Activated T-helper 9 cell treated with anti-CD3 and anti-CD28 coated beads, Interleukin-2, amount 50 U/mL, for 16 hours (primary cell): Measurements from ENCODE around the gene NEURL1.

ENCODE experiments used
- DNase-seq: peaks from one replicate; pipeline ENCODE4 v3.0.0-alpha.2; 2020; ENCODE audit warnings: low read depth

Gene NEURL1, protein sequence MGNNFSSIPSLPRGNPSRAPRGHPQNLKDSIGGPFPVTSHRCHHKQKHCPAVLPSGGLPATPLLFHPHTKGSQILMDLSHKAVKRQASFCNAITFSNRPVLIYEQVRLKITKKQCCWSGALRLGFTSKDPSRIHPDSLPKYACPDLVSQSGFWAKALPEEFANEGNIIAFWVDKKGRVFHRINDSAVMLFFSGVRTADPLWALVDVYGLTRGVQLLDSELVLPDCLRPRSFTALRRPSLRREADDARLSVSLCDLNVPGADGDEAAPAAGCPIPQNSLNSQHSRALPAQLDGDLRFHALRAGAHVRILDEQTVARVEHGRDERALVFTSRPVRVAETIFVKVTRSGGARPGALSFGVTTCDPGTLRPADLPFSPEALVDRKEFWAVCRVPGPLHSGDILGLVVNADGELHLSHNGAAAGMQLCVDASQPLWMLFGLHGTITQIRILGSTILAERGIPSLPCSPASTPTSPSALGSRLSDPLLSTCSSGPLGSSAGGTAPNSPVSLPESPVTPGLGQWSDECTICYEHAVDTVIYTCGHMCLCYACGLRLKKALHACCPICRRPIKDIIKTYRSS

DNA sequence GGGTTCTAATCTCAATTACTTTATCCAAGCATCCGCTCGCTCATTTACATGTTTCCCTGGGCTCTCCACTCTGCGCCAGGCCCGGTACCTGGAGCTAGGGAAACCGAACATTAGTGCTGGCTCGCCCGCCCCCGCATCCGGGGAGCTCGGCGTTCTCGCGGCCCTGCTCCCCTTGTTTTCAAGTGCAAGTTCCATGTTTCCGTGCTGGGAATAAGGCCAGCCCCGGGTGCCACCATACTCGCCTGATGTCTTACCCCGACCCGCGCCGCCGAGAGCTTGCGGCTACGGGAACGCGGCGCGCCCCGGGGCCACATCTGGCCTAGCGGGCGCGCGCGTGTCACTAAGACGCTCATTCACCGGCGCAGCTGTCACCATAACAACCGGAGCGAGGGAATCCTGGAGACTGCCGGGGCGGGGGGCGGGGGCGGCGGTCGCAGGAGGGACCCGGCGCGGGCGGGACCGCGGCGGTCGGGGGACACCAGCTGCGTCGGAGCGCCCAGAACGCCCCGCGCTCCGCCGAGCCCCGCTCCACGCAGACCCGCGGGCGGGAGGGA, at the start of gene NEURL1:
TSS of gene NEURL1 (plus strand) at position 344 of the 554 bp plus-strand sequence. CDS start 683 bp downstream, outside the sequence.
- DNase-seq: no peak

DNA sequence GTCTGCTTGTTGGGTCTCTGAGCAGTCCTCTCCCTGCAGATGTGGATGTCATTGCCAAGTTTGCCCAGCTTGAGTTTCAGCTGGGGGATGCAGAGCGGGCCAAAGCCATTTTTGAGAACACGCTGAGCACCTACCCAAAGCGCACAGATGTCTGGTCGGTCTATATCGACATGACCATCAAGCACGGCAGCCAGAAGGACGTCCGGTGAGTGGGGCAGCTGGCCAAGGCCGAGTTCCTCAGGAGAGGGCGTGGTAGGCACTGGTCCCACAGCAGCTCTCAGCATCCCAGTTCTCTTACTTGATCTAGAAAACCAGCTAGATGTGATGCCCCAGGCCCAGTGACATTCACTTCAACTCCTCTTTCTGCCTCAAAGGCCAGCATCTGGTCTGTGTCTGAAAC, 49.0 kb upstream of the NEURL1 start:
- DNase-seq: no peak

- no peak for DNase-seq
Observed at GRCh38 chr10:103445366-103445765, 48.1 kb upstream of the NEURL1 start.

GRCh38 chr10:103445767-103446567, 47.5 kb upstream of the NEURL1 start:
- no peak for DNase-seq

- no peak for DNase-seq
Observed at GRCh38 chr10:103447187-103447586, 46.3 kb upstream of the NEURL1 start.

DNA sequence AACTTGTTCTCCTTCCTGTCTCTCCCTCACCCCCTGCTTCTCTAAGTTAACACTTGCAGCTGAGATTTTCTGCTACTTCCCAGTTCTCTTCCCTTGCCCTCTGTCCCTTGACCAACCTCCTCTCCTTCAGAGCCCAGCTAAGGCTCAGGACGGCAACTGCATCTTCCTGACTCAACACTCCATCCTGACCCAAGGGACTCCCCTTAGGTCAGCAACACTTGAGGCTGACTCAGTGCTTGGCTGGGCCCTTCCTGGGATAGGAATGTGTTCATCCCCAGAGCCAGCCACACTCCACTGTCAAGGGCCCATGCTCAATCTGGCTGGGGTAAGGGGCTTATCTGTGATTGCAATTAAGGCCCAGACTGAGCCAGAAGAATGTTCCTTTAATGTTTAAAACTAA, 44.8 kb upstream of the NEURL1 start:
- no peak for DNase-seq

DNA sequence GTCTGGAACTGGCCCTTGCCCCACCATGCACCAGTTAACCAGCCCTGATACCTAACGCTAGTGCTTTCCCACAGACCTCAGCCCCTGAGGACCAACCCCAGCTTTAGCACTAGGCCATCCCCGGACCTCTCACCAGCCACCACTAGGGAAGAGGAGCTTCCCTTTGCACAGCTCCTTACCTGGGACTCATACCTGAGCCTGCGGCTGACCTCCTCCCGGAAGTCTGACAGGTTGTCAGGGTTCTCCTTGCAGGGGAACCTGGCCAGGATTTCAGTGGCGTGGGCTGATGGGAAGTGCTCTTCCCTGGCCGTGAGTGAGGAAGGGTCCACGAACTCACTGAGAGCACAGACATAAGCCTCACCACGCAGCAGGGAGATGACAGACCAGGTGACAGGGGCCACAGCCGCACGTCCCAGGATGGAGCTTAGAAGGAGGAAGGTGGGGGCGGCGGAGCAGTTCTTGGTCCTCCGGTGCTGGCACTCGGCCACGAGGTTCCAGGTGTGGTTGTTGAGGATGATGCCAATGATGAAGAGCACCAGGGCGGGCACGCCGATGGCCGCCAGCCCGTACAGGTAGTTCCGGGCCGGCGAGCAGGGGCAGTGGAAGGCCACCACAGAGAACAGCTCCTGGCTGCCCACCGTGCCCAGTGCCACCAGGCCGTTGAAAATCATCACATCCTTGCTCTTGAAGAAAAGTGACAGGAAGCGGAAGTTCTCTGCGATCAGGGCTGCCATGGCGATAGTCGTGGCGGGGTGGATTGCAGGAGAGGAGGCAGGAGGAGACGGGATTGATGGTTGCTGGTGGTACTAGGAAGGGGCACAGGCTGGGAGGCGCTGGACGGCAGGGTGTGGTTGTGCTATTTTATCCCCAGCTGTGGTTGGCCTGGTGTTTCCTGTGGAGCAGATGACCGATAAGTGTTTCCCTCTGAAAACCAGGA, 44.0 kb upstream of the NEURL1 start:
- DNase-seq: no peak

DNA sequence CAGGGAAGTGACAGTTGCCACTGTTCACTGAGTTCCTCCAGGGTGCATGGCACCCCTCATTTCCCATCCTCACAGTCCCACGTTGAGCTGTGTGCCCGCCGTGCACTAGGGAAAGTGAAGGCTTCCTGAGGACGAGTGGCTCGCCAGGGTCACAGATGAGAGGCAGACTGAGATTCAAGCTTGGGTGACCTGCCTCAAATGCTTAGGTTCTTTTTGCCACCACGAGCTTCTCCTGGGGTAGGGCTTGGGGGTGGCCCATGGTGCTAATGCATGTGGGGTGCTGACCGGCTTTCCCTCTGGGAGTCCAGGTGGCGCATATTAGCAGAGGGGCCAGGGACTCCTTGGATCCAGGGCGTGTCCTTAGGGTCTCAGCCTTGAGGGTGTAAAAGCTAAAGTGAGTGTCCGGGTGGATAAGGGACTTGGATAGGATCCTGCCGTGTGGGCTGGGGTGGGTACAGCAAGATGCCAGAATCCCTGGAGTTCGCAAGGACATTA, 43.3 kb upstream of the NEURL1 start:
- no peak for DNase-seq

DNA sequence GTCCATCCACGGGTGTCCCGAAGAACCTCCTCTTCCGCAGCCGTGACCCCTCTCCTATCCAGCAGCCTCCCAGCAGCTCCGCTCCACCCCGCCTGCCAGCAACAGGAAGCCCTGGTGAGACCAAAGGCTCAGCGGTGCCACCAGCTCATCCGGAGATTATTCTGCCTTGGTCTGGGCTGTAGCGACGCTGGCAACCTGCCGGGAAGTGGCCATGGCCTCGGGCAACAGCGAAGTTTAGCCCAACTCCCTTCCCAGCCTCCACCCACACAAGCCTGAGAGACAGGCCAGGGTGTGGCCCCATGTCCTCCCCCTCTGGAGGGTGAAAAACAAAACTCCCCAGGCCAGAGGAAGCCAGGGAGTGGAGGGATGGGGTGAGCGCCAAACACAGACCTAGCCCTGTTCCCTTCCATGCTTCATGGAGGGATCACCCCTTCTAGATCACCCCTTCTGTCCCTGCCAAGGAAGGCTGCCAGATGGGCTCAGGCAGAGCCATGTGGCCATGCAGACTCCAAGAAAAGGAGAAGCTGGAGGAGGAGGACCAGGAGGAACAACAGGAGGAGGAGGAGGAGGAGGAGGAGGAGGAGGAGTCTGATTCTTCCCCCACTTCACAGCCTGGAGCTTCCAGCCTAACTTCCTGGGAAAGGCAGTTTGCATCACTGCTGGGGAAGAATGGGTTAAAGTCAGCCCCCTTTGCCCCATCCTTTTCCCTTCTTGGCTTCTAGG, 42.3 kb upstream of the NEURL1 start:
- DNase-seq: peak; percentile 20

- peak; percentile 40 for DNase-seq
Observed at GRCh38 chr10:103451831-103452505, 41.5 kb upstream of the NEURL1 start, which contains the start of gene CALHM2. TSS of gene CALHM2 (minus strand) at chr10:103452370. CDS start at chr10:103449941, 2,429 bp downstream.

DNA sequence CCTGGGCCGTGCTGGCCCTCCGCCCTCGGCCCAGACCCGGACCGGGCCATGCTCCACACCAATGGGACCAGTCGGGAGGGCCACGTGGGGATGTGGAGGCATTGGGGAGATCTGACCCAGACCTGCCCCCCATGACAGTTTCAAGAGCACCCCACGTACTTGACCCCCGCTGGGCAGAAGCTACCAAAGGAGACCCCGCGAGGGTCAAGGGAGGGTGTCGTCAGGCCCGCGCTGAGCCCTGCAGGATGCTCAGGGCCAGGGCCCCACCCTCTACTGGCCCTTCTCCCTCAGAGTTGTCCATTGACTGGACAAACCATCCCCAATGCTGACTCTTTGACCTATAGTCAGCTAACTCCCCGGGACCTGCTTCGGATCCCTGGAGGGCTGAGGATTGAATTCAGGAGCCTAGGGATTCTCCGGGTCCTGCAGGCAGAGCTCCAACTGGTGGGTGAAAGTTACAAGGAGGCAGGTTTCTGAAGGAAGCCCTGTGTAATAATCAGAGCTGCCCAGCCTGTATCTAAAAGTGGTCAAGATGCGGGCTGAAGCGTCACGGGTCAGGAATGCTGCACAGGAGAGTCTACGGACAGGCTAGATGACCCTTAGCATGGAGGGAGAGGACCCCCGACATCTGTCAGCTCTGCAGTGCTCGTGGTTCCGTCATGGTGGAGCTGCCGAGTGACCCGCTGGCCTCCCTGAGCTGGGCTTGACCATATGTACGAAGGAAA, 40.8 kb upstream of the NEURL1 start:
- no peak for DNase-seq

- DNase-seq: no peak
Observed at GRCh38 chr10:103454026-103454425, 39.5 kb upstream of the NEURL1 start.

DNA sequence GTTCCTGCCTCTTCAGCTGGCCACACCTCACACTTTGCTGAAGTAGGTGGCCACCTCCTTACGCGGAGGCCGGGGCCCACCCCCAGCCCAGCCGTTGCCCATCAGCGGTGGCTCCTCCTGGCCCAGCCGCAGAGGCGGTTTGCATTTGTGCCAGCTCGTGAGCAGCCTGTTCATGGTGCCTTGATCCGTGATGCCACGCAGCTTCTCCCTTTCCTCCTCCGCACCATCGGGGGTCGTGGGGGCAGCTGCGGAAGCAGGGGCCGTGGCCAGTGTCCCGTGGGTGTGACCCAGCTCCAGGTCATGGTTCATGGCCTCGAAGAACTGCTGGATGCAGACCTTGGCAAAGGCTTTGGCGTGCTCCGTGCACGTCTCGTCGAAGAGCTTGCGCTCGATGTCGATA, 38.3 kb upstream of the NEURL1 start:
- DNase-seq: no peak

DNA sequence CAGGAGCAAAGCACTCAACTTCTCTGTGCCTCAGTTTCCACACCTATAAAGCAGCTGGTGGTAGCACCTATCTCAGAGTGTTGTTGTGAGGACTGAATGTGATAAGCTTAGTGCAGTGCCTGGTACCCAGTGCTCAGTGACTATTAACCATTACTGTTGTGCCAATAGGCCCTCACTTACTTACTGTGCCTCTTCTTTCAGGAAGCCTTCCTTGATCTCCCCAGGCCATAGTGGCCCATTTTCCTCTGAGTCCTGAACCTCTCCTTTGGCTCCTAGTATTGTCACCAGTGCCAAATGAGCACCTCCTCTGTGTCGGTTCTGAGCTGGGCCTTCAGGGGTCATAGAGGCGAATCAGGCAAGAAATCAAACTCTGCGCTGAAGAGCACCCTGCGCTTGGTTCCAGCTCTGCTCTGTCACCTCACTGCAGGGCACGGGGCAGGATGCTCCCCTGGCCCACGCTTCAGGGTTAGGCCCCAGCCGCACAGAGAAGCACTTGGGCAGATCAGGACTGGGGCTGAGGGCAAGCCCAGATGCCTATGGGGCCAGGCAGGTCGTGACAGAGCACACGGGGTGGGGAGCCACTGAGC, 37.3 kb upstream of the NEURL1 start:
- no peak for DNase-seq

DNA sequence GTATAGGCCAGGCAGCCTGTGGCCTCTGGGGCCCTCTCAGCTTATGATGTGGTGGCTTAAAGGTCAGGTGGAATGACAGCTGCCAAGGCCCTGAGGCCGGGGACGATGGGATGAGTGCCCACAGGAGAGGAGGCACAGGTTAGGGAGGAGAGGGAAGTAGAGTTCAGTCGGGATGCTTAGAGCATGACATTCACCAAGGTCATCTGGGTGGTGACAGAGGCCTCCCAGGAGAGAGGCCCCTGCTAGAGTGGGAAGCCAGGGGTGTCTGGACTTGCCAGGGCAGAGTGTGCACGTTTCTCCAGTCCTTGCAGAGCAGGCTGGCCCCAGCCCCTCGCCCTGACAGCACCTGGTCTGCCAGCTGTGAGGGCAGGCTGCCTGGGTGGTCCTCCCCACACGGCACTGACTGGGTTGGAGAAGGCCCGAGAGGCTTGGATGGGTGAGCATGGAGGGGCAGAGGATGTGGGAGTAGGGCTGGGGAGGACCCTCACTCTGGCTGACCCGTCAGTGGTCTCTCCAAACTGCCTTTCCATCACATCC, 36.3 kb upstream of the NEURL1 start:
- DNase-seq: no peak

GRCh38 chr10:103457896-103458583, 35.5 kb upstream of the NEURL1 start:
- no peak for DNase-seq

DNA sequence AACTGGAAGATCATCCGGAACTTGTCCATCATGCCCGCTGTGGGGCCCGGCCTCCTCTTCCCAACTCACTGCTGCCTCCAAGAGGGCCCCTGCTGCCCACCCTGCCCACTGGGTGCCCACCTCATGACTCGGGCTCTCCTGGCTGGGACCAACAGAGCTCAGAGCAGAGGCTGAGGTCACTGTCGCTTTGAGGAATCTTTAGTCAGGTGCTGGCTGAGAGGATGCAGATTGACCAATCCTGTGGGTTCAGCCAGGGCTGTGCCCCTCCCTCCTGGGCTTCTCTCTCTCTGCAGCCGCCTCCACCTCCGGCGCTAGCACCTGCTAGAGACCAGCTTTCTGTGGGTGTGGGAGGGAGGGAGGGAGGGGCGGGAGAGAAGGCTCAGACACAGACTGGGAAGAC, 34.8 kb upstream of the NEURL1 start, which contains the start of gene CALHM1:
TSS of gene CALHM1 (minus strand) at position 181 of the 400 bp plus-strand sequence. CDS start at position 32, 149 bp downstream.
- no peak for DNase-seq

- DNase-seq: no peak
Observed at GRCh38 chr10:103459615-103460014, 33.9 kb upstream of the NEURL1 start.
